Myocyte (in vitro differentiated cells): ENCODE measurements around the gene RTL10. TPM values are rescaled to one million over a fixed set of nuclear protein-coding genes. Genes with fewer than 3 reads are reported as not detected.

Experiments
- DNase-seq: peaks from one replicate; pipeline ENCODE4 v3.0.0-alpha.2; 2012; ENCODE audit warnings: low read depth
- total RNA-seq: library from RNA; depleted of rRNA; stranded (reverse); fragments of >200 nt; gene quantifications from 2 replicates; pipeline ENCODE4 v1.2.3, GENCODE V29; 2014

The RTL10 gene
- total RNA-seq, 1 donor from 2014 or later = 14.5 TPM

DNA sequence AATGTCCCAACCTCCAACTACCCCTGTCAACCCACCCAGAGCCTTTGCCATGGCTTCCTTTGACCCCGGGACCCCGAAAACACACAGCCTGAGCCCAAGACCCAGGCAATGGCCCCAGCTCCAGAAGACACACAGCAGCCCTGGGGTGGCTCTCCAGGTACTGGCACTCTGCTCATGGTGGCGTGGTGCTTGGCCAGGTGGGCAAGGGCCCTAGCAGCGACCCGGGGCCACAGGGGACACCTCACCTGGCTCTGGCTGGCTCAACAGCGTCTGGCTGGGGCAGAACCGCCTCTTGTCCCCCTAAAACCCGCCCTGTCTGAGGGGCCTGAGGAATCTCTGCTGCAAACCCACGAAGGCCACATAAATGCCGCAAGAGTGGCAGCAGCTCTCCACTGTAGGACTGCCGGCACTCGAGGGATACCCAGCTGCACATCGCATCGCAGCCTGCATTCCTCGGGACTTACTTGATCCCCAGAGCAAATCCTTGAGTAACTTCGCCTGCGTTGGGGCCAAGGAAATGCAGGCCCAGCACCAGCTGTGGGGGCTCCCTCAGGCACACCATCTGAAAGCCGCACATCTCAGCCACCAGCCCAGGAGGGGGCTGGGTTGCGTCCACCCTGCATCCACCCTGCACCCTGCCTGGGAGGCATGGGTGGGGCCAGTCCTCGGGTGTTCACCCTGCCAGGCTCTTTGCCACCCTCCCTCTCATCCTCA lies 23.1 kb upstream of the RTL10 start:
- peak; percentile 83 for DNase-seq

DNA sequence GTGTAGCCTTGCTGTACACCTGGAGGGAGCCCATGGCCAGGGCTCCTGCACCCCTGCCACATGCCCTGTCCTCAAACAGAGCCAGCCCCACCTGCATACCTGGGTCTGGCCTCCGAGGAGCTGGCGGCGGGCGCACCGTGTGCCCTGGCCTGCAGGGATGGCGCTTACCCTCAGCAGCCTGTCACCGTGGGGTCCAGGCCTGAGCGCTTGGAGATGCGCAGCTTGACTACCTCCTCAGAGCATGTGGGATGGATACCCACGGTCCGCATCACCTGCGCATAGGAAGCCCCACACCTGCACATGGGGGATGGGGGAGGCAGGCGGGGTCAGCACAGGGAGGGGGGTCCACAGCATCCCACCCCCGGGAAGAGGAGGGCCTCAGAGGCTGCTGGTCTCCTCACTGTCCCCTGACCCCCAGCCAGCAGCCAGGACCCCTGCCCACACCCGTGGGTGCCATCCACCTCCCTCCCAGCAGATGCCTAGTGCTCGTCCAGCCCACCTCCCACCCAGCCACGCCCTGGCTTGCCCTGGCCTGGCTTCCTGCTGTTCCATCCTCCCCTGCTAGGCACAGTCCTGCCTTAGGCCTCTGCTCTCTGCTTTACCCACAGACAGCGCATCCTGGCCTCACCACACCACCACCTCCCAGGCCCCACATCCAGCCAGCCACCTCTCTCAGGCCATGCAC lies 22.4 kb upstream of the RTL10 start:
- DNase-seq = no peak

DNA sequence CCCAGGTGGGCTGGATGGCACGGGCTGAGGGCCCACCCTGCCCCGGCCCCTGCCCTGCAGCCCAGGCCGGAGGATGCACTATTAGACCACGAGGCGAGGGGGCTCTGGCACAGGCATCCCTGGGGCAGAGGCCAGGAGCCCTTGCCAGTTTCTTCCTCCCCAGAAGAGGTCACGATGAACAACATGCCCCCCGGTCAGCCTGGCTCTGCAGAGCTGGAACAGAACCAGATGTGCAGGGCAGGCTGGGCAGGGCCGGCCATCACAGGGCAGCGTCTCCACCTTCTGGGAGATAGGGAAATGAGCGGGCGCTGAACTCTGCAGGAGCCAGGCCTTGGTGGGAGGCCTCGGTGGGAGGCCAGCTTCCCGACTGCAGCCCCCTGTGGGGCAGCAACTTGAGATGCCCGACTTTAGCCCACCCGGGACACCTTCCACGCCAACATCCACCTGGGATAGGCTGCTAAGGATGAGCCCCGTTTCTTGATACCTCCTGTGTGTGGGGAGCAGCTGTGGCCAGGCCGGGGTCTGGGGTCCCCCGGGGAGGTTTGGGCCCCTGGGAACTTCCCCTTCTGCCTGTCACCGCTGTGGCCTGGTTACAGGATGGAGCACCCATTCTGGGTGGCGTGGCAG lies 21.8 kb upstream of the RTL10 start:
- no peak for DNase-seq

DNA sequence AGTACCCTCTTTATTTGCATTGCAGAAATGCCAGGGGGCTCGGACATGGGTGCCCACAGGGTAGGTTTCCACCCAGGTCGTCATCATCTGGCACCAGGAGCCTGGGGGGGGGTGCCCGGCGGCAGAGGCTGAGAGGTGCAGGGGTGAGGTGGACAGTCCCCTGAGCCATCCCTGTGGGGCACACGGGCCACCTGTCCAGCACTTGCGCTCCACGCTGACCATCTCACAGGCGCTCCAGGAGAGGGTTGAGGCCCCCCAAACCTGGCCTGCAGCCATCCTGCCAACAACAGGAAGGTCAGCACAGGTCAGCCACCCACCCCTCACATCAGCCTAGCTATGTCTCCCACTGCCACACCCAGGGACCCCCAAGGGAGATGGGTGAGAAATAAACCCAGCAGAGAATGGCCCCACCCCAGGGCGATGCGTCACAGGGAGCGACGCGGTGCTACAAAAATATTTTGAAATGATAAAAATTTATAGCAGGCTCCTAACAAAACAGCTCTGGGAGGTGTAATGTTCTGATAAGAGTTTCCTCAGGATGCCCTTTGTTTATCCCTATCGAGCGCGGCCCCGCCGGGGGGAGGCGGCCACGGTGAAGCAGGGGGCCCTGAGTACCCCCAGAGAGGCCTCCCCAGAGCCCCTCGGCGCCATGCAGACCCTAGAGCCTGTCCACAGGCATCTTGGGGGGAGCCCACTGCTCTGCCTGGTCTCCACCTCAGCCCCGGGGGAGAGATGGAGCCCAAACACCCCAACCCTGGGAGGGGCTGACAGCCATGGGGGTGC lies 21.0 kb upstream of the RTL10 start:
- DNase-seq = no peak

DNA sequence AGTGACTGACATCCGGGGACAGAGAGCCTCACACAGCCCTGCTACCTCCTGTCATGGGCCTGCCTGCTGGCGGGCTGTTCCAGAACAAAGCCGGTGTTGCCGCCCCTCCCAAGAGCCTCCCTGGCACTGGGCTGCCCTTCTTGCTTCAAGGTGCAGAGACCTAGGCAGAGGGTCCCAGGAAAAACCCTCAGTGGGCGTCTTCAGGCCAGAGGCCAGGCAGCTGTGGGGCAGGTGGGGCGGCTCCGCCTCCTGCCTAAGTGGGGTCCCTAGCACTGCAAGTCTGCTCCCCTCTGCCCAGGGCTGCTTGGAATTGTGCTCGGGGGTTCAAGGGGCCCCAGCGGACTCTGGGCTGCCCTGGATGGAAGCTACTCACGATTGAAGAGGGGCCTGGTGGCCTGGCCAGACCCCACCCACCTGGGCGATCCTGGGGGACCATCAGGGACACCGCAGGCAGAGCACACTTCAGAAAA lies 20.4 kb upstream of the RTL10 start:
- no peak for DNase-seq

DNA sequence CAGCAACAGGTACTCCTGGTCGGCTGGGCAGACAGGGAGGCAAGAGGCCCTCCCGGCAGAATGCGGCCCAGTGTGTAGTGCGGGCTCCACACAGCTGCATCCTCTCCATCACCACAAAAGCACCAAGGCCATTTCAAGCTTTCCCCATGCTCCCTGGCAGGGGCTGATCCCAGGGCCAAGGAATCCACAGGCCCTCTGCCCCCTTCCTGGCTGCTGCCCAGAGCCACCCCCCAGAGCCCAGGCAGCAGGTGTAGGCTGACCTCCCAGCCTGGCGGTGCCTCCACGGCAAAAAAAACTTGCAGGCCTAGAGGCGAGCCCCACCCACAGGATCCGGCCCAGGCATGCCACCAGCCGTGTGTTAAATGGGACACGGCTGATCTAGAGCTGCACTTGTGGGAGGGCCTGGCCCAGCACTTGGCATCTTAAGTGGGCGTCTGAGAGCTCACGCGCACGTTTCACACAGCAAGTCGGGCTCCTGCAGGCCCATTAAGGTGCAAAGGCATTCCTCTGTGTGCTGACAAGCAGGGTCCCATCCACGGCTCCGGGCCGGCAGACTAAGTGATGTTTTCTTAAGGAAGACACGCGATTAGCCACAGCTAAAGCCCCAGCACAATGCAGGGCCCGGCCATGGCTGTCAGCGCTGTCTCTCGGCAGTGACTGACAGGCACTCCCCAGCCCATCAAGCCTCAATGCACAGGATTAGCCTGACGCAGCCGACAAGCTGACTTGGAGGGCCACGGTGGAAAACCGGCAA lies 19.8 kb upstream of the RTL10 start:
- peak; percentile 91 for DNase-seq

DNA sequence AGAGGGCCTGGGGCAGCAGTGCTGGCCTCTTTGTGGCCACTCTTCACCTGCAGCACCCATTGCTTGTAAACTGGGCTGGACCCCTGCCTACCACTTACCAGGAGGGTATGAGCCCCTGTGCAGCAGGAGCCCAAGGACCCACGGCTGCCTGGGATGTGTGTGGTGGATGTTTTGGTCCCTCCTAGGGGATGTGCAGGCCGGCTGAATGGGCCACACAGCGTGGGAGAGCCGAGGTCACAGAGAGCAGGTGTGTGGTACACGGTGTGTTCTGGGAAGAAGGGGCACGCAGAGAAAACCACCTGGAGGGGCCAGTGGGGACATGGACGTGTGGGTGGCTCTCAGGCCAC lies 19.3 kb upstream of the RTL10 start:
- DNase-seq = no peak

DNA sequence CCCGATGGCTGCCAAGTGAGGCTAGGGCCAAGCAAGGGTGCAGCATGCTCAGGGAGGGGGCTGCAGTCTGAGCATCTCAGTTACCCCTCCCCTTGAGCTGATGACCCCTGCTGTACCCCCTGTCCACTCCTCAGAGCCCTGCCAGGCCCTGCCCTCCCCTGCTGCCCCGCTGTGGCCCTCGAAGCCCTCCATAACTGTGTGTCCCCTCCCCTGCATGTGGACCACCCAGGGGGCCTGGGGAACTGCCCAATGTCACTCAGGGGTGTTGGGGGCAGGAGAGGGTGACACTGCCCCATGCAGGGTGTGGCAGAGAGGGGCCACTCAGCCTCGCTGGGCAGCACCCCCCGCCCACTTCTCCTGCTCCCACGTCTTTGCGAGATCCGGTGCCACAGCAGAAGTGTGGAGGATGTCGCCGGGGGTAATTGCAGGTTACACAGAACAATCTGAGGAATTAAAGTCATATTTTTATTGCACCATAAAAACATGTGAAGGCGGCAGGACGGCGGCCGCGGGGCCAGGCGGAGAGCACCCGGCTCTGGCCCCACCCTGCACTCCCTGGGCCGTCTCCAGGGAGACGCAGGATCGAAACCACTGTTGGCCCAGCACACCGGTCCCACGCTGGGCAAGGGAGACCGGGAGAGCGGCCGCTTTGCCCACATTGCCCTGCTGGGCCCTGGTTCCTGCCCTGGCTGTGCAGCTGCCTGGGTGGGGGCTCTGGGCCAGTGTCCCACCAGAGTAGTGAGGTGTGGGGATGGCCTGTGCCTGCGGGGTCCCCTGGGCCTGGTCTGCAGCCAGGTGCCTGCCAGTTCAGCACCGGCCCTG lies 18.7 kb upstream of the RTL10 start:
- DNase-seq = no peak

DNA sequence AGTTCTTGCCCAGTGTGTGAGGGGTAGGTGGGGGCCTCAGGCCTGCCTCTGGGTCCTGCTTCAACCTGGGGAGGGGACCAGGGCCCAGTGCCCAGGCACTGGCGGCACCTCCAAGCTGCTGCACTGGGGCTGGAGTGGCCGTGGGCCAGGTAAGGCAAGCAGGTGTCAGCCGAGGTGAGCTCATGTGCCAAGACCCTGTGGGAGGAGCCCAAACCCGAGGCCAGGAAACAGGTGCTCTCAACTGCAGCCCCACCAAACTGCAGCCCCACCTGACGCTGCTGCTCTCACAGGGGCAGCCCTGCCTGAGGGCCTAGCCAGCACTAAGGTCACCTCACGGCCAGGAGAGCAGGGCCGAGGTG lies 18.1 kb upstream of the RTL10 start:
- no peak for DNase-seq

DNA sequence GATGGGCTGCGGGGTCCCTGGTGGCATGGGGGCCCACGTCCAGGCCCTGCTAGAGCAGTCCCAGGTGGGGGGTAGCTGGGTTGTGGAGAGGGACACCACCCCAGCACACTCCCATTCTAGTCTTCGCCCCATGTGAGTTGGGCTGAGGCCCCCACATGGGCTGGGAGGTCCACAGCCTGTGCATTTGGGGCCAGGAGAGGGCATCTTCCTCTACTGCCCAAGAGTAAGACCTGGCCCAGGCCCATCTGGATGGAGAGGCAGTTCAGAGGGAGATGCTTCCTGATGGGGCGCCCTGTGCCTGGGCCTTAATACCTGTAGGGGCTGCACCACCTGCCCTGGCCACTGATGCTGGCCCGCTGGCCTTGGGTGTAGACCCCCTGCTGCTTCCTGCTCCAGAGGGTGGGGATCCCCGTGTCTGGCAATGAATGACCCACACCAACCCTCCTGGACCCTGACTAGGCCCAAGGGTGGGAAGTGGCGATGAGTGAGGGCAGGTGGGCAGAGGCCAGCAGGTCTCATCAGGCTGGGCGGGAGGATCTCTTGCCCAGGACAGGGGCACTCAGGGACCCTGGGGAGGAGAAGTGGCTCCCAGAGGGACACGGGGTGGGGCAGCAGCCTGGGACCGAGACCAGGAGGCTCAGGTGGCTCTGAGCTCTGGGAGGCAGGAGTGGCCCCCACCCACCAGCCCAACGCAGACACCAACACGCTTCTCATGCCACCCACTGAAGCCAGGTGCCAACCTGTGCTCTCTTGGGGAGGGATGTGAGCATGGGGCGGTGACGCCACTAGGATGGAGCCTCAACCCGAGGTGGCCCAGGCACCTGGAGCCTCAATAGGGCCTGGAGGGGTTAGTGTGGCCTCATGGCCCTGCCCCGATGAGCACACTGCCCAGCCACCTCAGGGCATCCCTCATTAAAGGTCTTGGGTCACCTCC lies 17.4 kb upstream of the RTL10 start:
- DNase-seq = no peak

DNA sequence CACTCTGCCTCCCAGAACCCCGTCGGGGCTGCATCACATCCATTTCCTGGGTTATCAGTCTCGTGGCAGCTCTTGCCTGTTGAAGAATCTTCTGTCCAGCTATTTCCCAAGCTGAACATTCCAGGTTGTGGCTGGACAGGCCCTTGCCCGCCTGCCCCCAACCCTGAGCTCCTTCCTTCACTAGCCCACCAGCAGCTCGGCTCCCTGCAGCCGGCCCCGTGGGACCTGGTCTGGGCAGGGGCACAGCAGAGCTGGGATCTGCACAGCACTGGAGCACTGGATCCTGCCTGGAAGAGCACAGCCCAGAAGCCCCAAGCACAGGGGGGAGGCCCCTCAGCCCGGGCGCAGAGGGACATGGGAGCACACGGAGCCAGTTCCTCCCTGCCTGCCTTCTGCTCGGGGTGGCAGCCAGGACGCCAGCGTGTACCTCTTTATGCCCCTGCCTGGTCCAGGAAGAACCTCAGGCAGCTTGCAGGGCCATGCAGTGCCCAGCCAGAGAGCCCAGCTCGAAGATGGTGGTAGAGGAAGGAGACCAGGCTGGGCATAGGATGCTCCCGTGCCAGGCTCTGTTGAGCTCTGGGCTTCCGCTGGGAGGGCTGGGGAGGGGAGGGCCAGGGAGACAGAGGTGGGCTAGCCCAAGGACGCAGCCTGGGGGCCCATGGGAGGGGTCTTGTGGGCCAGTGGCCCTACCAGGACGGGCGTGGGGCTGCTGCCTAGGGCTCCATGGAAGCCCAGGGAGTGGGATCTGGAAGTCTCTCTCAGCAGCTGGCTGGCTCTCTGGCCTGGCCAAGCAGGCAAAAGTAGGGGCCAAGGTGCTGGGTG lies 16.6 kb upstream of the RTL10 start:
- no peak for DNase-seq

DNA sequence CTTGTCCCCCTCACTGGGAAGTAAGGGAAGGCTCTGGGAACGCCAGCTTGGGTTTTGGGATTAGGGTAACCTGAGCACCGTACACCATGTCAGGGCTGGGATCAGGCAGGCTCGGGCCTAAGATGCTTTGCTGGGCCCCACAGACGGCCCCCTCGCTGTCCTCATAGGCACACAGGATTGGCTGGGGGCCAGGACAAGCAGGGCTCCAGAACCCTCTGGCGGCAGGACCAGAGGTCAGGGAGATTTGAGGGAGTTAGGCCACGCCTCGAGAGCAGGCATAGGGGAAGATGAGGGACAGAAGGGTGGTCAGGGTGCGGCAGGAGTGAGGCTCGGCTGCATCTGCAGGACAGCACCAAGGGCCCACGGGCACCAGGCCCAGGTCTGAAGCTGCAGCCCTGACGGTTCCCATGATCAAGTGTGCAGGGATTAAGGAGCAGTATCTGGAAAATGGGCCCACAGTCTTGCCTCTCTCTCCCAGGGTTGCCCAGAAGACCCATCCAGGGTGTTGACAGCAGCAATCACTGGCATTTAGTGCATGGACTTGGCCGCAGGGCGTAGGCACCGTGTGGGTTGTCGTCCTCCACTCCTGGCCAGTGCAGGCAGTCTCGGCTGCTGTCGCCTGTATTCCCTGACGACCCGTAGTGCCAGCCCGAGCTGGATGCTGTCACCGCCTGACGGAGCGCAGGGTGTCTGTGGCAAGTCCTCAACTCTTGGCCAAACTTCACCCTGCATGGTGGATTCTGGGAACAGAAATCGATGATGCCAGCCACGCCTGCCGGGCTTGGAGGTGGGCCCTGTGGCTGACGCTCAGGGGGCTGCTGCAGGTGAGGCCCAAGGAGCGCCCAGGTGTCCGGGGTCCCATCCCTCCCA lies 15.7 kb upstream of the RTL10 start:
- DNase-seq = no peak

DNA sequence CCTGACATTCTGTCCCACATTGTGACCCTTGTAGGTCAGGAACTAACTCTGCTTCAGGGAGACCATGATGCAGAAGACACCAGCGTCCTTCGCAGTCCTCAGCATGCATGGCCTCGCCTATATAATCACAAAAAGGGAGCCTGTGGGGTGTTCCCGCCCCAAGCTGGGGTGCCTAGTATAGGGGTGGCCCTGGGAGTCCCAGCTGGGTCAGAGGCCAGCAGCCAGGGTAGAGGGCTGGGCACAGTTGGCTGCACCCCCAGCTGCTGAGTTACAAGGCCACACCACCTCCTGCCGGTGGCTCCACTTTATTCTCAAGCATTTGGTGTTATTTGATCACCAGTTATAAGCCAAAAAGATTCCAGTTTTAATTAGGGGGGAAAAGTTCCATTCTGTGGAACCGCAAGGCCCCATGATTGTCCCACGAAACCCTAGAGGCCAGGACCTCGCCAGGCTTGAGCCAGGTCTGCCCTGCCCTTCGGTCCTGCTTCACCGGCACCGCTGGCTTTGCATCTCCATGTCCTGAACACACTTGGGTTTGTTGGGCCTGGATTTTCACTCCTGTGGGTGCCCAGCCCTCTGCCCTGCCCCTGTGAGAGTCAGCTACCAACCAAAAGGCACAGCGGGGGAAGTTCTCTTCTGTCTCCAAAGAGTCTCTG lies 15.0 kb upstream of the RTL10 start:
- DNase-seq = no peak

DNA sequence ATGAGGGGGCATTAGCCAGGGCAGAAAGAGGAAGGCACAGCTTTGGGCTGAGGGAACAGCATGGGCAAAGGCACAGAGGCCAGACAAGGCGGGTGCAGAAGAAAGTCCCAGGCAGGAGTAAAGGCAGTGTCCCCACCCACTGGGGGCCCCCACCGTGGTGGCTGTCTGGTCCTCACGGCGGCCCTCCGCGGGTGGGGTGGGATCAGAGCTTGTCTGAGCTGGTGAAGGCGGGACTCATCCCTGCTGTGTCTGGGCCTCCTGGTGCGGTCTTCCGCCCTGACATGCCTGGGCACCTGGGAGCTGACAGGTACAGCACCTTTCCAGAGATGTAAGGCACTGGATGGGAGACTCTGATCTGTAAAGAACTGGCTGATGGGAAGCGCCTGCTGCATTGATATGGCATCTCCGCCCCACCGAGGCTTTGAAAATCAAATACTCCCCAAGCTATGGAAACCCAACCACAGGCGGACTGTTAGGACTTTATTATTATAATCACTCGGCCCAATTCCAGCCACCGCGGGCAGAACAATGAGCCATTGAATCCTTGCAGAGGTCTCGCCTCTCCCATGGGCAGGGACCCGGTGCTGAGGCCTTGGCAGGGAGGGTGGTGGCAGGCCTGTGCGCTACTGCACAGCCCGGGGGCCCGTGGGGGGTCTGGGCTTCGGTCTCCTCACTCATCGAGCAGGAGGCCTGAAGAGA lies 14.2 kb upstream of the RTL10 start:
- DNase-seq = no peak

DNA sequence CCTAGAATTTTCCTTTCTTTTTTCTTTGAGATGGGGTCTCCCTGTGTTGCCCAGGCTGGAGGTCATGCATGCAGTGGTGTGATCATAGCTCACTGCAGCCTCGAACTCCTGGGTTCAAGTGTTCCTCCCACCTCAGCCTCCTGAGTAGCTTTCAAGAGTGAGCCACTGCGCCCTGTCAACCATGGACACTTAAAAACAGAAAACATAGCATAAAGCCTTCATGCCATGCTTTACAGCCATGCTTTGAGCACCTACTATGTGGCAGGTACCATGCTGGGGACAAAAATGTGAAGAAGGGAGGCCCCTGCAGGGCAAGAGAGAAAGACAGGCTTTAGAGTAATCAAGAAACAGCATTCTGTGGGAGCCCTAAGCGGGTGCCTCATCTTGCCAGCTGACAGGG lies 13.7 kb upstream of the RTL10 start:
- no peak for DNase-seq

DNA sequence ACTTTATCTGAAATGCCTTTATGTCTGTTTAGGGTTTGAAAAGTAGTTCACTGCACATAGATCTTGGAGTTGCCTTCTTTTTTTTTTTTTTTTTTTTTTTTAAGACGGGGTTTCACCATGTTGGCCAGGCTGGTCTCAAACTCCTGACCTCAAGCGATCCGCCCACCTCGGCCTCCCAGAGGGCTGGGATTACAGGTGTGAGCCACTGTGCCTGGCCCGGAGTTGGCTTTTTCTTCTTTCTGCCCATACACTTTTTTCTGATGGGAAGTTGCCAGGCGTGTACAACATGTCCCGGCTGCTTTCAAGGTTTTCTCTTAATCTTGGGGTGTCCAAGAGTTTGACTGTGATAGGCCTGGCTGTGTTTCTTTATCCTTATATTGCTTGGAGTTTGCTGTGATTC lies 12.9 kb upstream of the RTL10 start:
- DNase-seq = no peak
